ENCODE results near the gene UBE2E3. TPM values are rescaled to one million over a fixed set of nuclear protein-coding genes. Genes with fewer than 3 reads are reported as not detected.
"Not testable (repeated sequence)": the region's sequence is repeated elsewhere in the genome, so short reads cannot be mapped to it uniquely, and the experiment has no call there.

UBE2E3 gene
- polyA plus RNA-seq (2013, experiment 1 of 2; ENCODE audit: insufficient read length) = 57.4 TPM
- 60.7 TPM for polyA plus RNA-seq (2013, experiment 2 of 2; ENCODE audit: insufficient read length)

DNA sequence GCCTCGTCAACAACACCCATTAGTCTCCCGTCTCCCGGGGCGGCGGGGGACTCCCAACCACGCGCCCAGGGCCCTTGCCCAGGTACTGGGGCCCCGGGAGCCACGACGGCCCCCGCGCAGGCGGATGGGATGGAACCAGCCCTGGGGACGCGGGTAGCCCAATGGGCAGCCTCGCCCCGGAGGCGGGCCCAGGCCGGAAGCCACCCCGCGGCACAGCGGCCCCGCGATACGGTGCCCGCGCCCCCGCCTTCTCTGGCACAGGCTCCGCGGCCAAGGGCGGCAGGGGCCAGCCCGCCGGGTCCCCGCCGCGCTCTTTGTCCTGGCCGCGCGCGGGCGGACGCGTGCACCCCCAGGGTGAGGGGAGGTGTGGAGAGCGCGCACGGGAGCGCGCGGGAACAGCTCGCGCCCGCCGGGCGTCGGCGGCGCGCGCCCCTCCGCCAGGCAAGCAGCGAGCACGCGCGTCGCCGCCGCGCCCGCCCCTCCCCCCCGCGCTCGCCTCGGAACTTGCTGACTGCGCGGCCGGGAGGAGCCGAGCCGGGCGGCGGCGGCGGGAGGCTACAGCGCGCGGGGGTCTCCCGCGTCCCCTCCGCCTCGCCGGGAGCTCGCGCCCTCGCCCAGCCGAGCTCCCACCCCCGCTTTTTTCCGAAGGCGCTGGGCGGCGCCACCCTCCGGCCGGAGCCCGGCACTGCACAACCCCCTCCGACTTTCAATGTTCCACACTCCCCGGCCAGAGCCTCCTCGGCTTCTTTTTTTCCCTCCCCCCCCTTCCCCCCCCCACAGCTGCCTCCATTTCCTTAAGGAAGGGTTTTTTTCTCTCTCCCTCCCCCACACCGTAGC, at the start of gene UBE2E3:
Gene UBE2E3 (plus strand): TSS at position 500 of the 837 bp plus-strand sequence. CDS start 1,438 bp downstream, outside the sequence.
- DNase-seq = peak; percentile 79

DNA sequence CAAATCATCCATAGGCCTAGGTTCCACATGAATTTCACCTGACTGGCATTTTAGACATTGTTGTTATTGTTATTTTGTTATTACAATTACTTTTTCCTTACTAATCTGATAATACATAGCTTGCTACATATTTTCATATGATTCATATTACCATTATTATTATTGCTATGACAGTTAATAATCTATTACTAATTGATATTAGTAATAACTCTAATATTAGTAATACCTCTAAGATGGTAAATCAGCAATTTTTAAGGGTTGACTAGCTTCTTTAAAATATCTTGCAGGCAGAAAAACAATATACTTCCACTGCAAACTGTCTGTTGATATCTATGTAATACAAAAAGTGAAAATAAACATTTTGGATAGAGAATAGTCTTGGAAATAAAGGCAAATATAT, 48.6 kb upstream of the UBE2E3 start:
- DNase-seq = no peak

DNA sequence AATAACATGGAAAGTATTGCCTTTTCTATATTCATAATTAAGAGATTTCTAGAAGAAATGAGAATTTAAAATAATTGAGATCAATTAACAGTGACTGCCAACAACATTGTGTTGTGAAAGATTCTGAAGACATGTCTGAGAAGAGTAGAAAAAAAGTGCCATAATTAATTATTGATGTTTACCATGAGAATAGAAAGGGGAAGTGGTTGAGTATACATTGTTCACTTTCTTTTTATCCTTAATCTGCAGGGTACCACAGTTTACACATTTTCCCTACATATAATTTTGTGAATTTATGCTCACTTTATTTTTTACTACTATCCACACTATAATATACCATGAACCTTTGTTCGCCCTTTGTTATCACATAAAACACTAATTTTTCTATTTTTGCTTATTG, 47.1 kb upstream of the UBE2E3 start:
- DNase-seq = no peak

DNA sequence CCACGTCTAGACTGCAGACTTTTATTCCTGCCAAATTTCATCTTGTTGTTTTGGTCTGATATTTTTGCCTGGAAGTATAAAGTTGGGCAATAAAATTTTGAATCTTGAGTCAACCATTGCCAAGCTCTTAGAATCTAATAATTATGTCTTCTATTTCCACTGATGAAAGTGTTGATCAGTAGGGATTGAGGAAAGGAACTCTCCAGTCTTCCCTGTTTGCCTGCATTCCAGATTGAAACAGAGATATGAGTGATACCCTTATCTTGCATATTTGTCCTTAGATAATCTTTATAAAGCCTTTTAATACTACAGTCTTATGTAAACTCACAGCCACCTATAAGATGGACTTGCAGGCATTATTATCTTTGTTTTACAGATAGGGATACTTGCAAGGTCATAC, 45.5 kb upstream of the UBE2E3 start:
- DNase-seq = no peak

DNA sequence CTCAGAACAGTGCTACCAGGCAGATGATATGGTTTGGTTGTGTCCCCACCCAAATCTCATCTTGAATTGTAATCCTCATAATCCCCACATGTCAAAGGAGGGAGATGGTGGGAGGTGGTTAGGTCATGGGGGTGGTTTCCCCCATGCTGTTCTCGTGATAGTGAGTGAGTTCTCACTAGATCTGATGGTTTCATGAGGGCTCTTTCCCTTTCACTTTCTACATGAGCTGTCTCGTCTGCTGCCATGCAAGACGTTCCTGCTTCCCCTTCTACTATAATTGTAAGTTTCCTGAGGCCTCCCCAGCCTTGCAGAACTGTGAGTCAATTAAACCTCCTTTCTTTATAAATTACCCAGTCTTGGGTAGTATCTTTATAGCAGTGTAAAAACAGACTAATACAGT, 42.9 kb upstream of the UBE2E3 start:
- DNase-seq = not testable (repeated sequence)

DNA sequence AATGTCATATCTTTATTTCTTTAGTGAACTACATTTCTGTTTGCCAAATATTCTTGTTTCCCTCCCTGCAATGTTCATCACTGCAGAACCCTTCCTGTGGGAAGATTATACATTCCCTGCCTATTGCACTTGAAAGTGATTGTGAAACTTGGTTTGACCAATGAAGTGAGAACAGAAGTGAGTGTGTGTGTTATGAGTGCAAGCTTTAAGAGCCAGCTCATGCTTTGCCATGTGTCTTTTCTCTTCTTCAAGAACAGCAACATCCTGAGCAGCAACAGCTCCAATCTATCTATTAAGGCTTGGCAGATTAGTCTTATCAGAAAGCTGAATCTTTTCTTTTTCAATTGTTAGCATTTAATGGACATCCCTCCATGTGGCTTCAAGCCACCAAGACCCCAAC, 42.0 kb upstream of the UBE2E3 start:
- DNase-seq = no peak

DNA sequence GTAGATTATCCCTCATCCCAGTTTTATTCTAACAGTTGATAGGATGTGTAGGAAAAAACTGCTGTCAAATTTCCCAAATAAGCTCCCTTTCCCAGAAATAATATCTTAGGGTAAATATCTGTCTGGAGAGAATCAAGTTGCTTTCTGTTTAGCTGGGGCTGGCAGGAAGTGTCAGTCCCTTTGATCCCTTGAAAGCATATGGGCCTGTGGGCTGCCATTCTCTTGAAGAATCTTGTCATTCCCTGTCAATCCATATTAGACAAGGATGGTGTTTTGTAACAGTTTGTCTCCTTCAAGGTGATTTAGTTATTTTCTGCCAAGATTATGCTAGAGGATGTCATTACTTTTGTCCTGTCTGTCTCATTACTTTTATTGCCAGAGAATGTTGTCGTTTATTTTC, 37.1 kb upstream of the UBE2E3 start:
- no peak for DNase-seq

DNA sequence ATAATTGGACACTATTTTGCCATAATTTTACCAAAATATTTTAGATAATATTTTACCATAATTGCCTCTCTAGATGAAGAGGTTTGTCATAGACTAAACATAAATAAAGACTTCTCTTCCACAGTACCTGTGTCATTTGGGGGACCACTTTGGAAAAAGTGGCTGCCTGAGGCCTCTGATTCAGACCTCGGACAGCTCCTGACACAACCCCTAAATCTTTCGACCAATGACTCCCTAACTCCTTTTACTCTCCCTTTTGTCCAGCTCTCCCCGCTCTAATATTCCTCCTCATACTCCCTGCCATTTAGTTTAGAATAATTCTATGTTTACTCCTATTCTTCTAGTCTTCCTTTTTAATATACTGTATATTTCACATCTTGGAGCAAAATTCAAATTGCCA, 36.0 kb upstream of the UBE2E3 start:
- DNase-seq = no peak

DNA sequence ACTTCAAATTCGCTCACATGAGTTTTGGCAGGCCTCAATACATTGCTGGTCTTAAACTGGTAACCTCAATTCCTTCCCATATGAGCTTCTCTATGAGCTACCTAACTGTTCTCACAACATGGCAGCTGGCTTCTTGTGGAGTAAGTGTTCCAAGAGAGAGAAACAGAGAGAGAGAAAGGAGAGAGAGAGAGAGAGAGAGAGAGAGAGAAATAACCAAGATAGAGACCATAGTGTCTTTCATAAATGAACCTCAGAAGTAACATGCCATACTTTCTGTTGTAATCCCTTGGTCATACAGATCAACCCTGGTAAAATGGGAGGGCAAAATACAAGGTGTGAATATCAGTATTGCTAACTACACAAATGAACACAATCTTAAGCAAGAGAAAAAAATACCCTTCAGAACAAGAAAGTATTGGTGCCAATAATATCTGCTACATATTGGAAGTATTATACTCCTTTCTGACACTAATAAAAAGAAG, 33.2 kb upstream of the UBE2E3 start:
- no peak for DNase-seq

DNA sequence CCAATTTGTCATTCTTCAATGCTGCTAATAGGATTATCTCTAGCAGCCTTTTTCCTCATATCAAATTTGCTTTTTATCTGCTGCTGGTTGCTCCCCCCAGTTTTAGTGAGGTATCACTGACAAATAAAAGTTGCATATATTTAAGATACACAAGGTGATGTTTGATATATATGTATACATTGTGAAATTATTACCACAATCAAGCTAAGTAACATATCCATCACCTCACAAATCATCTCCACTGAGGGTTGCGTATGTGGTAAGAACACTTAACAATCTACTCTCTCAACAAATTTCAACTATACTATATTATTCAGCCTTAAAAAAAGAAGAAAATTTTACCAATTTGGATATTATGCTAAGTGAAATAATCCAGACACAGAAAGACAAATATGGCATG, 30.5 kb upstream of the UBE2E3 start:
- DNase-seq = no peak

DNA sequence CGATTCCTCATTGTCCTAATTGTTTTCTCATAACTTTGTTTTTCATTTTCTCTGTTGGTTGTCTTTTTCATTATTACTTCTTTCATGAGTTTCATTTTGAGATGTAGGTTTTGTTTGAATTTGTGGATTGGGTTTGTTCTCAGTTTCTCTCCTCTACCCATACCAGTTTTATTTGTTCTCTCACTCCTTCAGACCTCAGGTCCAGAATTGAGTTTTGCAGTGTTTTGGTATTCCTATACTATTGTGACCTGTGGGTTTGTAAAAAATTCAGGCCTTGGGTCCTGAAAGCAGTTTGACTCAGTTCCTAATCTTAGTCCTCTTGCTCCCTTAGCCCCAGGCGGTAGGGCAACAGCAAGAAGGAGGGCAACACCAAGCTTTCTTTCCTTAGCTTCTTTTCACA, 28.3 kb upstream of the UBE2E3 start:
- no peak for DNase-seq

DNA sequence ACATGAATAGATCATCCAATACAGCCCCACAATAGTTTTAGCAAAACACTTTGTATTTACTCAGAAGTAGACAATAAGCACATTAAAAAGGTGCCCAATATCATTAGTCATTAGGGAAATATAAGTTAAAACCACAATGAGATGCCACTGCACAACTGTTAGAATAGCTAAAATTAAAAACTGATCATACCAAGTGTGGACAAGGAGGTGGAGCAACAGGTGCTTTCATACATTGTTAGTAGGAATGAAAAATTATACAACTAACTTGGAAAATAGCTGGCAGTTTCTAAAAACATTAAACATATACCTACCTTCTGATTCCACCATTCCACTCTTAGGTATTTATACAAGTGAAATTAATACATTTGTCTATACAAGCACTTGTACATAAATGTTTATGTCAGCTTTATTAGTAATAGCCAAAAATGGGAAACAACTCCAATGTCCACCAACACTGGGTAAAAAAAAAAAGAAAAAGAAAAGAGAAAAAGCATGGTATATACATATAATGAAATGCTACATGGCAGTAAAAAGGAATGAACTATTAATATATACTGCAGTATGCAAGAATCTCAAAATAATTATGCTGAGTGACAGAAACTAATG, 27.6 kb upstream of the UBE2E3 start:
- no peak for DNase-seq

DNA sequence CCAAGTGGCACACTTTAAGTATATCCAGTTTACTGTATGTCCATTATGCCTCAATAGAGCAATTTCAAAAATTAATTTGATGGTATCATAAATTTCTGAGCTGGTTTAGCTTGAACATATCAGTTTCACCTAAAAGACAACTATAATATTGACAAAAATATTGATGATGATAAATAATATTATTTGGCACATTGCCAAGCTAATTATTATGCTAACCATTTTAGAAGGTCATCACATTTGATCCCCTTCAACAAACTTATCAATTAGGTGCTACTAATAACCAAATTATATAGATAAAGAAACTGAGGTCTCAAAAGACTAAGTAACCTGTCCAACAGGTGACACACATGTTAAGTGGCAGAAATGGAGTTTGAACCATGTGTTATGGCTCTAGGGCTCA, 26.9 kb upstream of the UBE2E3 start:
- no peak for DNase-seq

DNA sequence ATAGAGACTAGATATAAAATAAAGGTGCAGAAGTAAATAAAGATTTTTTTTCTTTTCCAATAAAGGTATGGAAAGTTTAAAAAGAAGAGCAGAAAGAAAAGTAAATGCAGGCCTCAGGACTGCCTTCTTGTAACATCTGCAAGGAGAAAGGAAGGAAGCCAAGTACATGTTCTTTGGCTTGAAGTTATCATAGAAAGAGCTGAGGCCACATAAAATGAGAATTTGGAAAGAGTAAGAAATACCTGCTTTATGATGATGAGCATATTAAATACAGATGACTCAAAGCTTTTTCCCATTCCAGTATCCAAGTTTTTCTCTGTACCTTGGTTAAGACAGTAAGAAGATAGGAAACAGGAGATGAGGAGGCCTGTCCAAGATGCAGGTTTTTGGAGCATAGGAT, 25.3 kb upstream of the UBE2E3 start:
- DNase-seq = no peak

DNA sequence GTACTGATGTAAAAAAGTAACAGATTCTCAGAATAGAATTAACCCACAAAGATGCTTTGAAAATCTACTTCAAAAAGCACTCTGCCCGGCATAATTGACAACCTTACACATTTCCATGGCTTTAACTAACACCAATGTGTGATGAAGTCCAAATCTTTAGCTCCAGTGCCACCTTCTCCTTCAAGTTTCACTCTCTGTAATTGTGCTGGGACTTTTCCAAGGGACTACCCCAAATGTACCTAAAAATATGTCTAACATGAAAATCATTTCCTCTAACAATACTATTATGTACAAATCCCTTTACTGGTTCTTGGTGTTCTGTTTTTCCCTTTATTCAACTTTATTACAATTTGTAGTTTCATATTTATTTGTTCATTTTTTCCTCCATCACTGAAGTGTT, 20.6 kb upstream of the UBE2E3 start:
- no peak for DNase-seq

DNA sequence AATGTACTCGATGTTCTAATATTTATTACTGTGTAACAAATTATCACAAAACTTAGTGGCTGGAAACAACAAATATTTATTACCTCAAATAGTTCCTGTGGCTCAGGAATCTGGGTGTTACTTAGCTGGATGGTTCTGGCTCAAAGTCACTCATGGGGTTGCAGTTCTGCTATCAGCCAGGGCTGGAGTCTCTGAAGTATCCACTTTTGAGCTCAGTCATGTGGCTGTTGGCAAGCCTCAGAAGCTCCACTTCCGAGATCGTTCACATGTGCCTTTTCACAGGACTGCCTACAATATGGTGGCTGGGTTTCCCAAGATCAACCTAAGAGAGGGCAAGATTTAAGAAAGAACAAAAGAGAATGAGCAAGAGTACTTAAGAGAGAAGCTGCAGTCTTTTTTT, 19.4 kb upstream of the UBE2E3 start:
- DNase-seq = no peak

DNA sequence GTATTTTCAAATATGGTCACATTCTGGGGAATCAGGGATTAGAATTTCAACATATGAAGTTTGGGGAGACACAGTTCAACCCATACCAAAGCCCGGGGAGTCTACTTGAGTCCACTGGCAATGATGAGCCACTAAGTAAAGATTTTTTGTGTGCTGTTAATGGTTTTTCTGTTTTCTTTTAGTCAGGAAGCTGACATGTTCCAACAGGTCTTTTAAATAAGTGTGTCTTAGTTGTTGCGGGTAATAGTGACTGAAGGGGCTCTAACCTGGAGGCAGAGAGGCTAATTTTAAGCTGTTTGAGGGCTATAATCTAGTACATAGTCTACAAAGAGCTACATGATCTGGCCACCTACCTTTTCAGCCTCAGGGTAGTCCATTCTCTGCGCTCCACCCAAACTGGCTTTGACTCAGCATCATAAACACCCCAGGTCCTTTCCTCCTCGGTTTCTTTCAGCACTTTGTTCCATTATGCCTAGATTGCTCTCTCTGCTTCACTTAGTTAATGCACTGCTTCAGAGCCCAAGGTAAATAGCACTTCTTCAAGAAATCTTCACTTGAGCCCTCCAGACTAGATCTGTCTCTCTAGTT, 17.6 kb upstream of the UBE2E3 start:
- DNase-seq = no peak

DNA sequence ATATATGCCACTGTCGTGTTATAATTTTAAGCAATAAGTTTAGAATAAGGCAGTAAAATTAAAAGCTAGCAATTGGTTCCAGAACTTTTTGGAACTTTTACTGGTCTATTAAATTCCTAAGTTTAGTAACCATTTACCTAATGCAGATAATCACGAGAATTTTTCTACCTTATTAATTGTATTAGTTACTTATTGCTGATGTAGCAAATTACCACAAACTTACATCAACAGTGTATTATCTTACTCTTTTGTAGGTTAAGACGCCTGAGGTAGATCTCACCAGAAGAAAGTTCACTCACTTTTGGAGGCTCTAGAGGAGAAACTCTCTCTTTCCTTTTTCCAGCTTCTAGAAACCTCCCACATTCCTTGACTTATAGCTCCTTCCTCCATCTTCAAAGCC, 14.0 kb upstream of the UBE2E3 start:
- no peak for DNase-seq

DNA sequence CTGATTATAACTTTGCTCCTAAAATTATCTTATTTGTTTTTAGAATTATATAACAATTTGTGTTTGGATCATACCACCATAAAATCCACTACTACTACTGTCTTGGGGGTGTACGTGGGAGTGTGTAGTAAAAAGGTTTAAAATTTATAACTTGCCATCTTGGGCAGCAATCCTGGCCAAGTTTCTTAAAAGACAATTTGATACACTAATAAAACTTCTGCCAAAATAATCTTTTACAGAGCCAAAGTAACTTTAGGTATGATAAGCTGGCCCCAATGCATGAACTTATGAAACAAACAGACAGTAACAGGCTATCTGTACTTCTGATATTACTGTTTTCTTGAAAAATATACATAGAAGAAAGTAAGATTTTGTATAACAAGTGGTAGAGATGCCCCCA, 11.3 kb upstream of the UBE2E3 start:
- no peak for DNase-seq

DNA sequence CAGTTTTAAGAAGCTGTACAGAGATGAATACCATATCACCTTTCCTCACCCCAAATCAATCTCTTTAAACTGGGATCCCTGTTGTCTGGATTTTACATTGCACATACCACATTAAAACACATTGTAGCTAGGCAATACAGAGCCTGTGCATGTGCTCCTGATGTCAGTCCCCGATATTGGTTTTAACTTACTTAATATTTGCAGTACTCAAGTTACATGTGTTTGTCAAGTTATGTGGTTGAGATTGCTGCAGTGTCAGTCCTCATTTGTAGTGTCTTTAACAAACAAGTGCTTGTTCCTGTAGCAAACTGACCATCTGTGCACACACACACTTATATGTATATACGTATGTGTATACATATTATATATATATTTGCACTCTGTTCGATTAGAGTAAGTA, 10.4 kb upstream of the UBE2E3 start:
- no peak for DNase-seq

DNA sequence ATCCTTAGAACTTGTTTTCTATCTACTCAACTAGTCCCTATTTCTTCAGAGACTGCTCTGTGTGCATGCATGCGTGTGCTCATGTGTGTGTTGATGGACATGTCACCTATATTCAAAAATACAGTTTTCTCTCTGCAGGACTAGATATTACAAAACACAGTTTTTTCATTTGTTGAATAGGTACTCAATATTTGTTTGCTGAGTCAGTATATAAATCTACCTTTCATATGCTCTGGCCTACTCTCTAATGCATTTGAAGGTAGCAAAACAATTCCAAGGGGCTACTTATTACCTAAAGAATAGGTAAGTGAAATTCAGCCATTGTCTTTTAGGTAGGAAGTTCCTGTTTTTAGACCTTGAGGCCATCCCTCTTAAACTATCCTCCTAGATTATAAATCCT, 8.6 kb upstream of the UBE2E3 start:
- DNase-seq = no peak

DNA sequence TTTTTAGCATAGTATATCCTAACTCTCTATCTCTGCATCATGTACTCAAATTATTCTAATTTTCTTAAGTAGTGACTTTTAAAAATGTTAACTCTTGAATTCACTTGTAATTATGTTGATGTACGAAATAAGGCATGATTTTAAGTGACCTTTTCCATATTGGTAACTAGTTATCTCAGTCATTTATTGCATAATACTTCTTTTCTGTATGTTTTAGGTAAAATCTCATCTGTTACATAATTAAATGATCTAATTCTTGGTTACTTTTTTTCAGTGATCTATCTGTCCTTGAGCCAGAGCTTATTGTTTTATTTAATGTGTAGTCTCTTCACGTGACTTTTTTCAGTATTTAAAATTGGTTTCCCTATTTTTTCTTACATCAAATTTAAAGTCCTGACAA, 4.8 kb upstream of the UBE2E3 start:
- DNase-seq = no peak

DNA sequence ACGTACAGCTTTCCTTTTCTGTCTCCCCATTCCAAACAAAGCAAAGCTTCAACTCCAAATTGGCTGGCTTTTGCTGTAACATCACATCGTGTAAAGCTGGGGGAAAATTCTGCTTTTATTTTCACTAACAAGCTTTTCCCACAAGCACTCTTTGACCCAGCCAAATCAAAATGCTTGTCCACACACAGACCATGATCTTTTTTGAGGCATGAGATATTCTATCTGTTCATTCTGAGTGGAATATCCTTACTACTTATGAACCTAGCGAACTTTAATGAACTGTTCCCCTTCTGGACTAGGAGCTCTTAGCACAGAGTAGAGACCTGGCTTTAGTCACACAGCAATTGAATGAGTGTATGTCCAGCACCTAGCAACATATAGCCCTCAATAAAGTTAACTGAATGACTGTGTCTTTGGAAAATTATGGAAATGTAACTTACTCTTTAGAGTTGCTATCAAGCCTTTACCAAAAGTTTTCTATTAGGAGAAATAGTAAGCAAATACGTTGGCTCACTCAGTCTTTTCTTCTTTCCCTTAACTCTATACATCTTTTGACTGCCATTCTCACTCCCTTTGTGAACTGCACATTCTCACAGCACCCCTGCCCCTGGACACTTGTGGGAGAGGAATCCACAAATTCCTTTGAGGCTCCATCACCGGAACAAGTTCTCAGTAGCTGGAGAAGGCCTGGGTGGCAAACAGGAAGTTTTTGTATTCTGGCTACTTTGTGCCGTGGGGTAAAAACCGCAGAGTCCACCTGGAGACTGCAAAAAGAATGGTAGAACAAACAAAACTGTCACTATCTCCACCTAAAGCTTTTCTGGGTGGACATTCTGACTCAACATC, 1.3 kb upstream of the UBE2E3 start:
- peak; percentile 88 for DNase-seq

Data from fibroblast of skin of back (primary cell).